GM15510 (cell line): ENCODE results near the gene CA4.

Experiments
- POLR2A ChIP-seq: IDR thresholded peaks from 3 replicates; pipeline ENCODE4 v1.6.1; 2011; ENCODE audit warnings: borderline replicate concordance; ENCODE audit not compliant: insufficient read length; ENCODE audit errors: extremely low read depth

Gene CA4

GRCh38 chr17:60148373-60148772 lies 1.4 kb upstream of the CA4 start:
- TF ChIP-seq POLR2A, result no peak

DNA sequence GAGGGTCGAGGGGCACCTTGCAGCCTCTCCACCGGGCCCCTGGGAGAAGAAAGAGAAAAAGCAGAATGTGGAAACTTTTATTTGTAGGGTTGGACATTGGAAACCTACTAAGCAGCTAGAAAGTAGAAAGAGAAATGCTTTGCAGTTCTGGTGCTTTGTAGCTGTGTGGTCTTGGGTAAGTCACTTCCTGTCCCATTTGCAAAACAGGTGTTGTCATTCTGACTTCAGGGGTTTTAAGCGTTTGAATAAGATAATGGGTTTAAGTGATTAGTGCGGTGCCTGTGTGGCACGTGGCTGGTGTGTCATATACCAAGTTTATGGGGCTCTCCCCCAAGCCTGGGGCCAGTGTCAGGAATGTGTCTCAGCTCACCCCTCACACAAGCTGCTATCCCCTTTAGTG lies 1.6 kb downstream of the CA4 start:
- TF ChIP-seq POLR2A, result no peak

GRCh38 chr17:60153606-60154390 lies 4.0 kb downstream of the CA4 start:
- TF ChIP-seq POLR2A, result no peak

DNA sequence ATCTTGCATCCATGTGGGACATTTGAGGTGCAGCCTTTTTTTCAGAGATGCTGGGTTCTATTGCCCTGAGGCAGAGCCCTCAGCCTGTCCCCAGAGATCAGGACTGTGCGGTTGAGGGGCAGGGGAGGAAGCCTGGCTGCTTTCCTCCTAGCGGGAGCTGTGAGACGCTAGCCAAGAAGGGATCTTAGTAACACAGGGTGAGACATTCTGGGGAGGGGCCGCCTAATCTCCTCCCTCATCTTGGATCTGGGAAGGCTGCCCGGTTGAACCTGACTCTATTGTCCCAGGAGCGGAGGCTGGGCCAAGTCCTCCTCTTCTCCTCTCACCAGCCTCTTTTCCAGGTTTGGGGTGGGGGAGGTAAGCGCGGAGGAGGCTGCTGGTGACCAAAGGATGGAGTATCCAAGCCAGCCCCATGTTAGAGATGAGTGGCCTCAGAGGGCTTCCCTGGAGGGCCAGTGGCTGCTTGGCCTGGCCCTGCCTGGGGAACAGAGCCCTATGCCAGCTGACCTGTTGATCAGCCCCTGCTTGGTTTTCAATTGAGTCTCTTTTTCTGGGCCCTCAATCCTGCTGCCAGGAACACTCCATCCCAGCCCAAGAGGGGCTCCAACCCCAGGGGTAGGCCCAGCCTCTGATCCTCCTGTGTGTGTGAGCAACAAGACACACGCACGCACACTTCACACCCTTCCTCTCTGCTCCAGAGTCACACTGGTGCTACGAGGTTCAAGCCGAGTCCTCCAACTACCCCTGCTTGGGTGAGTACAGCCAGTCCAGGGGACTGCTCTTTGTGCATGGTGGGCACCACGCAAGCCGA lies 5.0 kb downstream of the CA4 start:
- no peak for TF ChIP-seq POLR2A

DNA sequence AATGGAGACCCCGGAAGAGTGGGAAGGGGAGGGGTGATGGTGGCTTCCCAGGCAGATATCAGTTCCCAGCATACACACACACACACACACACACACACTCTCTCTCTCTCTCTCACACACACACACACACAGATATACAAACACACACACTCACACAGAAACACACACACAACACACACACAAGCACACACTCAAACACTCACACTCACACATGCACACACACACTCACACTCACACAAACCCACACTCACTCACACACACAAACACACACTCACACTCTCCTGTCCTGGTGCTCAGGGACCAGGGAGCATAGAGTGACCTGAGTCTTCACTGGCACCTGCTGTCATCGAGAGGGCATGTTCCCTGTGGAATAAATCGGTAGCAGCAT lies 5.6 kb downstream of the CA4 start:
- no peak for TF ChIP-seq POLR2A

DNA sequence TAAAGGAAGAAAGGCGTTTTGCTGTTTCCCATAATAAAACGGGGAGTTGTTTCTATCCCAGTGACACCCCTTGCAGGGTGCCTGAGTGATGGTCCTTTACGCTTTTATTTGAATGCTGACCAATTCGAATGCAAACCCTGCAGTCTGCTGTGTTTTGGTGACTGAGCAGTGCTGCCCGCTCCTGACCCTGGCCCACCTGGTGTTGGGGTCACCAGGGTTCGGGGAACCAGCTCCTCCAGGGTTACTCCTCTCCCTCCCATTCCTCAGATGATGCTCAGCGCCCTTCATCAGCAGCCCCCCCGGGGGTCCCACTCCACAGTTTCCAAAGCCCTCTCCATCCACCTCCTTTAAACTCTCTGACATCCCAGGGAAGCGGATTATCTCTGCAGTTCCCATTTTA lies 6.0 kb downstream of the CA4 start:
- TF ChIP-seq POLR2A, result no peak

DNA sequence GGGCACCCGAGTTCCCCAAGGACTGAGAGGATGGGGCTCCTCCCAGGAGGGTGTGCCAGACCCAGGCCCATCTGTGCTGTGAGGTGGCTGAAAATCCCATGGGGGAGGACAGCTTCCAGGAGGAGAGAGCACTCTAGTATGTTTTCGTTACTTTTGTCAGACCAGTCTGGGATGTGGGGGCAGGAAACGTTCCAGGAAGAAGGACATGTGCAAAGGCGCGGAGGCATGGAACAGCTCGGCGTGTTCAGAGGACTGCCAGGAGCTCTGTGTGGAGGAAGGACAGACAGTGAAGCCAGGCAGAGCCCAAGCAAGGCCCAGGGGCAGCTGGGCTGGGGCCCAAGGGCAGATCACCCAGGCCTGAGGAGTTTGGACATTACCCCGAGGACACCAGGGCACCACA lies 7.0 kb downstream of the CA4 start:
- no peak for TF ChIP-seq POLR2A

DNA sequence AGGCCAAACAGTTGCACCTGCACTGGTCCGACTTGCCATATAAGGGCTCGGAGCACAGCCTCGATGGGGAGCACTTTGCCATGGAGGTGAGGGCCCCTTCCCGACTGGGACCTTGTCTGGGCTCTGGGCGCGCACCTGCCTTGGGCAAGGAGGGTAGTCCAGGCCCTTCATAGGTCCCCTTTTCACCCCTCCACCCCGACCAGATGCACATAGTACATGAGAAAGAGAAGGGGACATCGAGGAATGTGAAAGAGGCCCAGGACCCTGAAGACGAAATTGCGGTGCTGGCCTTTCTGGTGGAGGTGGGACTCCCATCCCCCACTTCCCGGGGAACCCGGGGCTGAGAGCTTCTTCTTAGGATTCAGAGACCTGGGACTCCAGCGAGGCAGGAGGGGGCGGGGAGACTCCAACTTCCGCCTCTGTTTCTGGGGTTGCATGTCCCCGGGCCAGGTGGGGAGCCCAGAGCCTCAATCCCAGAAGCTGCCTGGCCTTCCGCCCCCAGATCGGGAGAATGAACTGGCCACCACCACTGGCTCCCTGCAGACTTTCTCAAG lies 7.8 kb downstream of the CA4 start:
- TF ChIP-seq POLR2A, result no peak

- no peak for TF ChIP-seq POLR2A
Observed at GRCh38 chr17:60158751-60159478, 9.1 kb downstream of the CA4 start.

DNA sequence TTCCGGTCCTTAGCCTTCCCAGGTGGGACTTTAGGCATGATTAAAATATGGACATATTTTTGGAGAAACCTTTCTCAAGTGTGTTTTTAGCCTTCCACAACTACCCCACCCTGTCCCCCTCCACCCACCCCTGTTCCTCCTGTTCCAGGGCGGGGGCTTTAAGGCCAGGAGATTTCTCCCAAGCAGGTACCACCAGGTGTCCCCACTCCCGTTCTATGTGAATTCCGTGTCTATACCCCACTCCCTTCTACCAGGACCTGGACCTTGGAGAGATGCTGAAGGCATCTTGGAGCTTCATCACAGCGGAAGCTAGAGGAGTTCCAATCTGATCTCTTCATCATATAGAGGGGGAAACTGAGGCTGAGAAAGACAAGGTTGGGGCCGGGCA lies 9.7 kb downstream of the CA4 start:
- TF ChIP-seq POLR2A, result no peak

DNA sequence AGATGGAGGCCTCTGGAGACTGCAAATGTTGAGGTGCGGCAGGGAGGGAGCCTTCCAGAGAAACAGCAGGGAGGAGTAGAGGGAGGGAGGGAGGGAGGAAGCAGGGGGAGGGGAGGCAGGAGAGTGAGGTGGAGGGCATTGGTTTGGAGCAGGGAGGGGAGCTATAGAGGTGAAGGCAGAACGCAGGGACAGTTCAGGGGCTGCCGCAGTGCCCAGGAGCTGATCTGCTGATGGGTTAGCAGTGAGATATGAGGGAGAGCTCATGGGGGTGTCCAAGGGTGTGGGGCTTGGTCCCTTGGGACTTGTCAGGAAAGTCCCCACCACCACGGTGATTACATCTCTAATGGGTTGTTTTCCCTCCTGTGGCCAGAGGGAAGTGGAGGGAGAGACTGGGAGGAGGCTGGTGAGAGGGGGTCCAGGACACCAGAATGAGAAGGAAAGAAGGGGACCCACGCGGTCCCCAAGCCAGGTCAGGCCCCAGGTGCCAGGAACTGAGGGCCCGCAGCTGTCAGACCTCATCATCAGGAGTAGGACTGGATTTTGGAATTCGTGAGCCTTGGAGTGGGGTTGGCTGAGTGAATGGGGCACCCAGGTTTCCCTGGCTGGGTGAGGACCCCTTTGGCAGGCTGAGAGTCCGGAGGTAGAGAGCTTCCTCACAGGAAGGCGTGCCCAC lies 11.2 kb downstream of the CA4 start:
- no peak for TF ChIP-seq POLR2A

DNA sequence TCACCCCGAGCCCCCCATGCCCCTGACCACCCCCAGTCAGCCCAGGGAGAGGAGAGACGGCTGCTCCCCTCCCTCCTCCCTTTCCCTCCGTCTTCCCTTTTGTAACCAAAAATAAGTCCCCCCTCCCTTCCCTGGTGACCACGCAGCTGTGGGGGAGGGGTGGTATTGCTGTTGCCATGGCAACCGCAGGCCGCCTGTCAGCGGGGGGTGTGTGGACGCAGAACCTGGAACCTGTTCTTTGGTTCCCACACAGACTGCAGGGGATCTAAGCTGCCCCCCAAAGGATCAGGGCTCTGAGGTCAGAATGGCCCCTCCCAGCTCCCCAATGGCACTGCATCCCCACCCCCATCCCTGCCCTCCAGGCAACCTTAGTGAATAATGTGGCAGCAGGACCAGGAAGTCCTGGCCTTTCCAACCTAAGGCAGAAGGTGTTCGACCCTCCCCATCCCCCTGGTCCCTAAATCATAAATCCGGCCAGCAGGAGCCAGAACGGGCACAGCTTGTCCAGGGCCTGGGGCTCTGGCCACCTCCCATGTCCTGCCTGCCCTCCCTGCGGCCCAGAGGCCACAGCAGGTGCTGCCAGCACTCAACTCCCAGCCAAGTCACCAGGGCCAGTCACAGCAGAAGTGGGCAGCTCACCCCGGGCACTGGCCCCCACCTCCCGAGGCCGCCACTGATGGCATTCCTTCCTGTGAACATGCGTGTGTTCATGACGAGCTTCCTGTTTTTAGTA lies 12.0 kb downstream of the CA4 start:
- no peak for TF ChIP-seq POLR2A

GRCh38 chr17:60163108-60163784 lies 13.5 kb downstream of the CA4 start:
- no peak for TF ChIP-seq POLR2A
